Coronary artery (tissue), 2 donors: ENCODE data around the gene DENND2A.

ENCODE experiments used
- DNase-seq: peaks from one replicate; pipeline ENCODE4 v3.0.0-alpha.2; 2017; ENCODE audit warnings: low spot score
- H3K27ac ChIP-seq, 2 donors: fragments of 200-600 bp; sonication (generic); one replicate each; pipeline ENCODE4 v1.5.1; 2016 to 2019
- H3K4me3 ChIP-seq: fragments of 200-600 bp; sonication (generic); 2 replicates; pipeline ENCODE4 v1.5.1; 2016; ENCODE audit warnings: mild to moderate bottlenecking, moderate library complexity
- CTCF ChIP-seq: fragments of 200-600 bp; sonication (generic); IDR thresholded peaks from one replicate; pipeline ENCODE4 v1.5.1; 2019; ENCODE audit warnings: antibody characterized with exemption

The DENND2A gene

DNA sequence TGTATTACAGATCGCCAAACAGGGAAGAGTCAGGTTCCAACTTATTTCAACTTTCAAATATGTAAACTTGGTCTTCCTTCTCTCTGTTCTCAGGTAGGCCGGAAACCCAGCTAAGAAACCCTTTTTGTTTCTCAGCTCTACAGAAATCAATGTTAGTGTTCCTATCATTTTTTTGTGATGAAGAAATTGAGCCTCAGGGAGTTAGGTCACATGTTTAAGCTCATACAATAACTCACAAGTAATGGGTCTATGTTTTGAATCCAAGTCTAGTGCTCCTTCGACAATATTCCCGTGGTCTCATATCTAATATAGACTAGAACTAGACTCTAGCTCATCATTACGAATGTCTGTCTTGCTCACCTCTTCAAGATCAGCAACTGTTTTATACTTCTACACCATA is 22.3 kb downstream of the DENND2A start:
- TF ChIP-seq CTCF: no peak
- DNase-seq: no peak
- Histone ChIP-seq H3K4me3 (no peak overlapping the region), H3K27ac (no peak overlapping the region)

DNA sequence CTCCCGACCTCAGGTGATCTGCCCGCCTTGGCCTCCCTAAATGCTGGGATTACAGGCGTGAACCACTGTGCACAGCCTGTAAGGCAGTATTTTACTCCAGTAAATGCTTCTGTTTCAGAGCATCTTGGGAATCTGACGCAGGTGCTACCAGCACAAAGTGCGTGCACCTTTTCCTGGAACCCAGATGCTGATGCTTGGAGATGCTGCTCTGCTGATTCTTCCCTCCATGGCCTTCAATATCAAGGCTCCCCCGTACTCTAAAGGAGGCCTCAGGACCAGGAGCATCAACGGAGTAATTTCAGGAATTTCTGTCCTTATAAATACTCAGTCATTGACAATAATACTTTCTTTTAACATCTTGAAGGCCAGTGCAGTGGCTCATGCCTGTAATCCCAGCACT is 23.5 kb downstream of the DENND2A start:
- no peak for DNase-seq
- H3K4me3 ChIP-seq: no peak overlapping the region
- no peak overlapping the region for H3K27ac ChIP-seq
- TF ChIP-seq CTCF: no peak

DNA sequence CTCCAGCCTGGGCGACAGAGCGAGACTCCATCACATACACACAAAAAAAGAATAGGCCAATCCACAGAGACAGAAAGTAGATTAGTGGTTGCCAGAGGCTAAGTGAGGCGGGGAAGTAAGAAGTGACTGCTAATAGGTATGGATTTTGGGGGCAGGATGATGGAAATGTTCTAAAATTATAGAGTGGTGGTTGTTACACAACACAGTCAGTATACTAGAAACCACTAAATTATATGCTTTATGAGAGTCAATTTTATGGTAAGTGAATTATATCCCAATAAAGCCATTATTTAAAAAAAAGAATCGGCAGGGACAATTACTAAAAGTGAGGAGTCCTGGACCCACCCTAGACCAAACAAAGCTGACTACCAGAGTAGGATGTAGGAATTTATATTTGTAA is 24.3 kb downstream of the DENND2A start:
- no peak for DNase-seq
- TF ChIP-seq CTCF: no peak
- no peak overlapping the region for H3K27ac ChIP-seq
- no peak overlapping the region for H3K4me3 ChIP-seq

DNA sequence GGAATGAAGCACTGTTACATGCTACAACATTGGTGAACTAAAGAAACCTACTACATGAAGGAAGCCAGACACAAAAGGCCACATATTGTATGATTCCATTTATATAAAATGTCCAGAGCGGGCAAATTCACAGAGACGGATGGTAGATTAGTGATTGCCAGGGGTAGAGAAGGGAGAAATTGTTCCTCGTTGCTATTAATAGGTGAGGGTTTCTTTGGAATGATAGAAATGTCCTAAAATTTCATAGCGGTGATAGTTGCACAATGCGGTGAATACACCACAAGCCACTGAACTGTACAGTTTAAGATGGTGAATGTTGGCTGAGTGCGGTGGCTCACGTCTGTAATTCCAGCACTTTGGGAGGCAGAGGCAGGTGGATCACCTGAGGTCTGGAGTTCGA is 29.0 kb downstream of the DENND2A start:
- no peak overlapping the region for H3K4me3 ChIP-seq
- no peak for TF ChIP-seq CTCF
- no peak for DNase-seq
- no peak overlapping the region for H3K27ac ChIP-seq

DNA sequence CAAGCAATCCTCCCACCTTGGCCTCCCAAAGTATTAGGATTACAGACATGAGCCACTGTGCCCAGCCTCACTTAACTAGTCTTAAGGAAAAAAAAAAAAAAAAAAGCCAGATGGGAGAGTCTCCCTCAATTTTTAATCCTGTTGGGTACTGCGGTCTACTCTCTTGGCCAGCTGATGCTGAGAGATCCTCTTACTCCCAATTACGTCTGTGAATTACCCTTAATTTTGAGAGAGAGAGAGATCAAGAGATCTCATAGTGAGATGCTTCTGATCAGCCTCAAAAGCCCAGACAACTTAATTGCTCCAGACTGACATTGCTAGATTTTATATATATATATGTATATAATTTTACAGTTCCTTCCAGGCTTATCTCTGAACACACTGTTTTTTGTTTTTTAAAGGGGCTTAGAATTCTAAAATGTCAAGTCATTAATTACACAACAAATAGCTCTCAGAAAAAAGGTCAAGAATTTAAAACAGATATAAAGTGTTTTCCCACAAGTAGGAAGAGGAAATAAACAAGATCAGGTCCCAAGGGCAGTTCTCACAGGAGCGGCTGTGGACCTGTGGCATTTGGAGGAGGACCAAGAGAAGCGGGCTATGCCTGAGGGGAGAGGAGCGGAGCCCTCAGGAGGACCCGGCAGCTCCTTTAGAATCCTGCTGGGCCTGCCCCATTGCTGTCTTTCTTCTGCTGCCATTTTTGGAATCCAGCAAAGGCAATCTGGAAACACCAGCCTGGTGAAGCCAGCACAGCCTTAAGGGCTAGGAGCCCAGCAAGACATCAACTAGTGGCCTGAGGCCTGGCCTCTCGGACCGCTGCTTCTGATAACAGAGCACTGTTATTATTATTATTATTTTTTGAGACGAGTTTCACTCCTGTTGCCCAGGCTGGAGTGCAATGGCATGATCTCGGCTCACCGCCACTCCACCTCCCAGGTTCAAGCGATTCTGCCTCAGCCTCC is 30.1 kb downstream of the DENND2A start:
- TF ChIP-seq CTCF: no peak
- Histone ChIP-seq H3K27ac (peak overlapping the region in 1 of 2 donors; percentile 60), H3K4me3 (no peak overlapping the region)
- no peak for DNase-seq

DNA sequence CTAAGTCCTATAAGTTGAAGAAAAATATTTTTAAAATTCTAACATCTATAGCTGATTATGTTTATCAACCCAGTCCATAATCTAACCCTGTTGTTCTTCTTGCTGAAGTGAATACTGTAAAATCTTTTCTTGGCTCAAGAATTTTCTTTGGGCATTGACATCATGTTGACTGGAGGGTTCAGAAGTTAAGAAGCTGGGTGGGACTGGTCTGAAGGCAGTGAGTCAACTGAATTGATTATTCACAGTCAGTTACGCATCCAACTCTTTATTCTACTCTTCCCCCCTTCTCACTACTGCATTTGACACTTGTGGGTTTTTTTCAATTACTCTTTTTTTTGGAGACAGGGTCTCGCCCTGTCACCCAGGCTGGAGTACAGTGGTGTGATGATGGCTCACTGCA is 31.0 kb downstream of the DENND2A start:
- Histone ChIP-seq H3K27ac (peak overlapping the region in 1 of 2 donors; percentile 19), H3K4me3 (no peak overlapping the region)
- TF ChIP-seq CTCF: no peak
- DNase-seq: no peak

DNA sequence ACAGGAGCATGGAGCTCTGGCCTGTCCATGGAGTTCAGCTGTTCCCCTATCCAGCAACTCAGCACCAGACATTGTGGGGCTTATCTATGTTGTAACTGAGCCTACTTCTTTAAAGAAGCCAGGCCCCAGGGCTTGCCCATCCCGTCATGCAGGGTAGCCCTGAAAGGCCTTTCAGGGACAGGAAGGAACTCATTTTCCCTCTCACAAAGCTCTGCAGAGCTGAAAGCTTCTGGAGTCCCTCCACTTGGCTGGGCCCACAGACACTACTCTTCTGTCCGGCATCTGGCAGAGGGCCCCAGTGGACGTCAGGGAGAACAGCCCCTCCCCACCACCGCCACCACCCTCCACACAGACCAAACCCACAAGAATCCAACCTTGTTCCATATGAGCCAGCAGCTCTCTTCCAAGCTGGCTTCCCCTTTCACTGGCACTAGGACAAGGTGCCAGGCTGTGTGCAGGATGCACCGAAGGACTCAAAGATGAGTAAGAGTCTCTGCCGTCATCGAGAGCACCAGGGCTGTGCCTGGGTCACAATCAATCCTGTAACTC is 33.1 kb downstream of the DENND2A start:
- DNase-seq: peak; percentile 81
- Histone ChIP-seq H3K4me3 (no peak overlapping the region), H3K27ac (peak overlapping the region in 1 of 2 donors; percentile 67)
- no peak for TF ChIP-seq CTCF
